Hepatocyte (in vitro differentiated cells): ENCODE measurements around the gene CD44. TPM values are rescaled to one million over a fixed set of nuclear protein-coding genes. Genes with fewer than 3 reads are reported as not detected.

Experiments
- DNase-seq: peaks from one replicate; pipeline ENCODE4 v3.0.0-alpha.2; 2016; ENCODE audit warnings: low spot score
- H2AFZ ChIP-seq: fragments of 200-600 bp; sonication (generic); 2 replicates; pipeline ENCODE4 v1.6.0; 2016; ENCODE audit warnings: antibody characterized with exemption, mild to moderate bottlenecking
- H3K27ac ChIP-seq: fragments of 200-600 bp; sonication (generic); 2 replicates; pipeline ENCODE4 v1.5.1; 2016; ENCODE audit warnings: mild to moderate bottlenecking
- H3K27me3 ChIP-seq: fragments of 200-600 bp; sonication (generic); 2 replicates; pipeline ENCODE4 v1.6.1; 2016
- H3K36me3 ChIP-seq: fragments of 200-600 bp; sonication (generic); replicated peaks from 2 replicates; pipeline ENCODE4 v1.5.1; 2016; ENCODE audit warnings: low read depth; ENCODE audit not compliant: insufficient read depth
- H3K4me1 ChIP-seq: fragments of 200-600 bp; sonication (generic); 2 replicates; pipeline ENCODE4 v1.5.1; 2016; ENCODE audit warnings: mild to moderate bottlenecking, moderate library complexity; ENCODE audit not compliant: insufficient read depth
- H3K4me2 ChIP-seq: fragments of 200-600 bp; sonication (generic); 2 replicates; pipeline ENCODE4 v1.6.0; 2016
- H3K4me3 ChIP-seq: fragments of 200-600 bp; sonication (generic); 2 replicates; pipeline ENCODE4 v1.5.1; 2016; ENCODE audit warnings: mild to moderate bottlenecking
- H3K79me2 ChIP-seq: fragments of 200-600 bp; sonication (generic); 2 replicates; pipeline ENCODE4 v1.6.0; 2017; ENCODE audit warnings: mild to moderate bottlenecking
- H3K9me2 ChIP-seq: fragments of 200-600 bp; sonication (generic); replicated peaks from 2 replicates; pipeline ENCODE4 v1.6.0; 2017; ENCODE audit warnings: mild to moderate bottlenecking; ENCODE audit not compliant: insufficient read depth
- H3K9me3 ChIP-seq: fragments of 200-600 bp; sonication (generic); 2 replicates; pipeline ENCODE4 v1.5.1; 2016; ENCODE audit warnings: low read depth, mild to moderate bottlenecking
- H4K20me1 ChIP-seq: fragments of 200-600 bp; sonication (generic); 2 replicates; pipeline ENCODE4 v1.6.0; 2016; ENCODE audit warnings: mild to moderate bottlenecking; ENCODE audit not compliant: insufficient read depth, poor library complexity, severe bottlenecking
- CTCF ChIP-seq: fragments of 200-600 bp; sonication (generic); IDR thresholded peaks from 2 replicates; pipeline ENCODE4 v1.5.1; 2016; ENCODE audit warnings: antibody characterized with exemption, mild to moderate bottlenecking; ENCODE audit not compliant: poor library complexity
- EZH2 ChIP-seq: fragments of 200-600 bp; sonication (generic); IDR thresholded peaks from 2 replicates; pipeline ENCODE4 v1.6.1; 2016; ENCODE audit warnings: antibody characterized with exemption, mild to moderate bottlenecking, borderline replicate concordance
- EZH2phosphoT487 ChIP-seq: fragments of 200-600 bp; sonication (generic); IDR thresholded peaks from one replicate; pipeline ENCODE4 v1.6.1; 2018; ENCODE audit warnings: antibody characterized with exemption, mild to moderate bottlenecking, low read depth, moderate library complexity; ENCODE audit not compliant: unreplicated experiment, severe bottlenecking
- WGBS: methylation state at CpG from one replicate; pipeline ENCODE4 v1.1.6; 2016; ENCODE audit warnings: low lambda C conversion rate; ENCODE audit errors: missing lambda C conversion rate; 5-methylcytosine and 5-hydroxymethylcytosine counted together
- polyA plus RNA-seq: library from polyadenylated mRNA; unstranded; fragments of >200 nt; fragmentation: Nextera tagmentation; extraction: Ambion mirVana; gene quantifications from 2 replicates; pipeline ENCODE4 v1.2.1, GENCODE V29; 2016
- total RNA-seq: library from RNA; depleted of rRNA; stranded (reverse); fragments of >200 nt; gene quantifications from 2 replicates; pipeline ENCODE4 v1.2.3, GENCODE V29; 2014

The CD44 gene
- total and polyA plus RNA-seq, 2 experiments from 2014 or later: 17.5 to 29.5 TPM

- Histone ChIP-seq H3K27me3 (no peaks in the 10 kb centered on the region), H3K27ac (no peak overlapping the region), H3K4me2 (no peak overlapping the region), H3K9me3 (no peaks in the 10 kb centered on the region), H3K36me3 (no peaks in the 10 kb centered on the region), H3K4me1 (no peaks in the 10 kb centered on the region), H3K79me2 (no peaks in the 10 kb centered on the region), H4K20me1 (no peaks in the 10 kb centered on the region), H3K9me2 (no peaks in the 10 kb centered on the region), H3K4me3 (no peak overlapping the region), H2AFZ (no peak overlapping the region)
- 96% methylated on average over 7 of the region's 7 CpGs for WGBS
- no peak for DNase-seq
- no peak for TF ChIP-seq EZH2
- TF ChIP-seq EZH2phosphoT487: no peak
- TF ChIP-seq CTCF: no peak
These were observed 61.9 kb downstream of the CD44 start for GRCh38 chr11:35200811-35201341.

GRCh38 chr11:35204614-35205013 lies 65.6 kb downstream of the CD44 start:
- TF ChIP-seq EZH2: no peak
- no peak for TF ChIP-seq EZH2phosphoT487
- TF ChIP-seq CTCF: no peak
- Histone ChIP-seq H3K27ac (no peak overlapping the region), H3K27me3 (no peaks in the 10 kb centered on the region)

GRCh38 chr11:35206616-35207015 lies 67.6 kb downstream of the CD44 start:
- TF ChIP-seq EZH2 (no peak), EZH2phosphoT487 (no peak)
- no peak overlapping the region for H2AFZ ChIP-seq
- H3K4me1 ChIP-seq: no peaks in the 10 kb centered on the region
- no peaks in the 10 kb centered on the region for H4K20me1 ChIP-seq
- DNase-seq: no peak
- 100% methylated on average over 1 of the region's 1 CpG for WGBS
- no peak overlapping the region for H3K4me2 ChIP-seq
- H3K4me3 ChIP-seq: no peak overlapping the region
- no peak overlapping the region for H3K27ac ChIP-seq
- no peaks in the 10 kb centered on the region for H3K27me3 ChIP-seq
- no peaks in the 10 kb centered on the region for H3K9me2 ChIP-seq
- H3K9me3 ChIP-seq: no peaks in the 10 kb centered on the region
- no peaks in the 10 kb centered on the region for H3K36me3 ChIP-seq
- no peaks in the 10 kb centered on the region for H3K79me2 ChIP-seq

More at GRCh38 chr11:35204614-35205013, 65.6 kb downstream of the CD44 start:
- H3K4me2 ChIP-seq: no peak overlapping the region
- H3K9me3 ChIP-seq: no peaks in the 10 kb centered on the region
- no peaks in the 10 kb centered on the region for H3K36me3 ChIP-seq
- H3K79me2 ChIP-seq: no peaks in the 10 kb centered on the region
- no peaks in the 10 kb centered on the region for H4K20me1 ChIP-seq
- no peaks in the 10 kb centered on the region for H3K4me1 ChIP-seq
- H3K9me2 ChIP-seq: no peaks in the 10 kb centered on the region
- no peak for DNase-seq
- no peak overlapping the region for H3K4me3 ChIP-seq
- 92% methylated on average over 5 of the region's 5 CpGs for WGBS
- no peak overlapping the region for H2AFZ ChIP-seq

- Histone ChIP-seq H3K4me3 (no peak overlapping the region), H3K27ac (no peak overlapping the region), H3K27me3 (no peaks in the 10 kb centered on the region), H3K36me3 (no peaks in the 10 kb centered on the region), H3K4me1 (no peaks in the 10 kb centered on the region), H2AFZ (no peak overlapping the region), H3K9me2 (no peaks in the 10 kb centered on the region), H4K20me1 (no peaks in the 10 kb centered on the region), H3K4me2 (no peak overlapping the region), H3K9me3 (no peaks in the 10 kb centered on the region), H3K79me2 (no peaks in the 10 kb centered on the region)
- 89% methylated on average over 10 of the region's 10 CpGs for WGBS
- no peak for DNase-seq
- TF ChIP-seq EZH2phosphoT487 (no peak), EZH2 (no peak), CTCF (no peak)
These were observed 68.8 kb downstream of the CD44 start for GRCh38 chr11:35207471-35208403.
